Colon (tissue), 2 donors: Measurements from ENCODE around the gene IER3.

Source experiments
- FAIRE-seq: peaks from 2 replicates; lab custom pipeline; 2012; peaks lifted over from hg19 to GRCh38; lab: Jason Lieb, UNC
- donor health status: control.
- donor health status: control.

The IER3 gene

DNA sequence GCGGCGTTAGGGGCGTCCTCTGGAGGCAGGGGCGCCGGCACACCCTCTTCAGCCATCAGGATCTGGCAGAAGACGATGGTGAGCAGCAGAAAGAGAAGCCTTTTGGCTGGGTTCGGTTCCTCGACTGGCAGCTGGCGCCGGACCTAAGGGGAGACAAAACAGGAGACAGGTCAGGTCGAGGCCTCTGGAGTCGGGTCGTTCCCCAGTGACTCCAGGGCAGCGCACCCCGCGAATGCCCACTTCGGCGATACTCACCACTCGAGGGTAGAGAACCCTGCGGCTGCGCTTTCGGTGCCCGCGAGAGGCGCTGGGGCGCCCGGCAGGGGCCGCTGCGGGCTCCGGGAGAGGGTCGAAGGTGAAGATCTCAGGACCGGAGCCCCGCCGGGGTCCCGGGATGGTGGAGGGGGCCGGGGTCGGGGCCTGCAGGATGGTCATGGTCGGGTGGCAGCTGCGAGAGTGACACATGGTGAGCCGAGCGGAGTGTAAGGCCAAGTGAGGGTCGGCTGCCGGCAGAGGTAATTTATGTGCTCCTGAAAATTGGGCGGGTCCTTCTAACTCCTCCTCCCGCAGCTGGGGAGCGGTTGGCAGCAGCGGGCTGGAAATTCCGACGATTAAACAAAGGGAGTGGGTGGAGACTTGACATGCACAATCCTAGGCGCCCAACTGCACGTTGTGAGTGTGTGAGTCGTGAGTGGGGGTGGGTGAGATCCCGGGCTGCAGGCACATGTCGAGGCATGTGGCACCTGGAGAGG lies at the start of gene IER3:
IER3 (minus strand) TSS at position 494 of the 752 bp plus-strand sequence; CDS start at position 465, 29 bp downstream.
- no peak for FAIRE-seq

DNA sequence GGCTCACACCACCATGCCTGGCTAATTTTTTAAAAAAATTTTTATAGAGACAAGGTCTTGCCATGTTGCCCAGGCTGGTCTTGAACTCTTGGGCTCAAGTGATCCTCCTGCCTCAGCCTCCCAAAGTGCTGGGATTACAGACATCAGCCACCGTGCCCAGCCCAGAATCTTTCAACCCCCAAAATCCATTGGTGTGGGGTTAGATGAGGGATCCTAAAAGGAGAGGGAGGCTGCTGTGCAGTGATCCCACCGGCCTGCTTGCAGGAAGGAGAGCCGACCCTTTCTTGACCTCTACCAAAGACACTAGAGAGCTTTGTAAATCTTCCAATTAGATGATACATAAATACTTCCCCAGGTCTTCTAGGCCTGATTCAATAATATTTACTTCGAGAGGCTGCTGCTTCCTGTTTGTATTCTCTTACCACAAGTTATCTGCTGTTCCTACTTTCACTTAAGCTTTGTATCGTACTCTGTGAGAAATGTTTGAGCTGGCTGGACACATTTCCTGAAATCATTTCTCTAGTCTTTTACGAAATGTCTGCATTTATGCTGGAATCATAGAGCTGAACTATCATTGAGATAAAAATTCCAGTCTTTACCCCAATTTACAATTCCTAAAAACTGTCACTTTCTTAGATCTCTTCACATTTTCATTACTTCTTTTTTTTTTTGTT lies 49.3 kb upstream of the IER3 start:
- no peak for FAIRE-seq

DNA sequence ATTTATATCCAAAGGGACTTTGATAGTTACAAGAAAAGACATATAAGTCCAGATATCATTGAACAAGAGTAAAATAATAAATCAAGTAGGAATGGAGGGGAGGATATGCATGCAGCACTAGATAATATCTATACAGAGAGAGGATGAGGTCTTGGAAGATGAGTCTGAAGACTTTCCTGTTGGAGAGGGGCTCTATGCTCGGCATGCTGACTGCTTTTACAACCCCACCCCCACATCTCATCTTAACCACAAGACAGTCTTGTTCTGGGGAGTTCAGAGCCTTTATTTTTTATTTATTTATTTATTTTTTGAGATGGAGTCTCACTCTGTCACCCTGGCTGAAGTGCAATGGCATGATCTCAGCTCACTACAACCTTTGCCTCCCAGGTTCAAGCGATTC lies 48.4 kb upstream of the IER3 start:
- no peak for FAIRE-seq

GRCh38 chr6:30790724-30791383 lies 46.5 kb upstream of the IER3 start:
- FAIRE-seq: no peak

DNA sequence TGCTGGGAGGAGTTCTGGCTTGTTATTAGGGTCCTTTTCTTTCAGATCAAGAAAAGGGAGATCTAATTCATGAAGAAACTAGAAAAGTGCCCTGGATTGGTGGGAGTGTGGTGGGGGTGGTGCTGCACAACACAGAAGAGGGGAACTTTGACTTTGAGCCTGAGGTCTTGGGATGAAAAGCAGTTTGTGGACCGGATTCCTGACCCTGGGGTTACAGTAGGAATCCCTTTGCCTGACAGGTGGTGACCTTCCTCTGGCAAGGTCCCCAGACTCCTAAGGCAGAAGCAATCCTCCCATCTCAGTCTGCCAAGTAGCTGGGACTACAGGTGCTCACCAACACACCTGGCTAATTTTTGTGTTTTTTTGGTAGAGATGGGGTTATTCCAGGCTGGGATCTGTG lies 45.3 kb upstream of the IER3 start:
- FAIRE-seq: no peak

DNA sequence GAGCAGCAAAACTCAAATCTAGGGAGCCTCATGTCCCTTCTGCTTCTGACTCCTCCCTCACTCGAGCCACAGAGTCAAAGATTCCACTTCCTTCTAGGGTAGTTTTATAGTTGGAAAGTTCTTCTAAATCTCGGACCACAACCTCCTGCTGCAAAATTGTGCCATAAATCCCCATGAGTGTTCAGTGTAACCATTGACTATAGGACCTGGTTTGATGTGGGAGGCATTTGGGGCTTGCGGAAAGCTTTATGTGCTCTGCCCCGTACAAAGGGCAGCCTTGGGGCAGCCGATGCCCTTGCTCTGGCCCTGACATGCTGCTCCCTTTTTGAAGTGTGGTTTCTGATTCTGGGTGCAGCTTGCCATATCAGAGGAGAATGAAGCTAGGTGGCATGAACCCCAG lies 43.6 kb upstream of the IER3 start:
- FAIRE-seq: no peak

GRCh38 chr6:30782425-30783014 lies 38.2 kb upstream of the IER3 start:
- FAIRE-seq: no peak

DNA sequence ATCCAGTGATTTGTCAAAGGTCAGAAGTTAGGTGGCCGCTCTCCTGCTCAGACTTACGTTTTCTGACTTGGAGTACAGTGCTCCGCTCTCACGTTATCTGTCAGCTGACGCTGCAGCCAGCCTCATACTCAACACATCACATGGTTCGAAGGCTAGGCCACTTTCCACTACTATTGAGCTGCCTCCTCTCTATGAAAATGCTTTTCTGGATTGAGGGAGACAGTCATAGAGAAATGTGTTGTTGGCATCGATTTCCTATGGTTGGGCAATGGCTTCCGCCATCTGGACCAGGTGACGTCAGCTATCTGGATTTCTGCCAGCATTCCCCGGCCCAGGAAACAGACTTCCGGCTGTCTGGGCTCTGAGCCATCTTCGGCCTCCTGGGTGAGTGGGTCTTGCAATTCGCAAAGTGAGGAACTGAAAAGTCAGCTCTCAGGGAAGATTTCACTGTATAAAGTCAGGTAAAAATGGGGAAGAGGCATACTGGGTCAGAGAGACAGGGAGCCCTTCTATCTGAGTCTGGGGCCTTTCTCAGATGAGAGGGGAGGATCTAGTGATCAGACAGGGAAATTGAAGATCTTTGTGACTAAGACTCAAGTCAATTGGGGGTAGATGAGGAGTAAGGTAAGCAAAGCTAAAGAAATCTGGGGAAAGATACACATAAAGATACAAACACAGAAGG lies 37.5 kb upstream of the IER3 start:
- FAIRE-seq: no peak

DNA sequence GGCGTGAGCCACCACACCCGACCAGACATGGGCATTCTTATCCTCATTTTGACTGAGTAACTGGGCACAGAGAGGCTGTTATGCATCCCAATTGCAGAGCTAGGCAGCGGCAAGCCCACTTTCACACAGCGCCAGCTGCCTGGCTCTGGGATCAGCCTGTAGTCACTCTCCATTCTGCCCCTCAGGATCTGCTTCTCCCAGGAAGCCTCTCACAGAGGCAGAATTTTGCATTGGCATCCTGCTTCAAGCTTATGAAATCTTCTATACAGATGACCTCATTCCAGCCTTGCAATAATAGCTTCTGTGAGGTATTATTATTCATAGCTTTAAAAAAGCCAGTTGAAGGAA lies 37.0 kb upstream of the IER3 start:
- FAIRE-seq: no peak

DNA sequence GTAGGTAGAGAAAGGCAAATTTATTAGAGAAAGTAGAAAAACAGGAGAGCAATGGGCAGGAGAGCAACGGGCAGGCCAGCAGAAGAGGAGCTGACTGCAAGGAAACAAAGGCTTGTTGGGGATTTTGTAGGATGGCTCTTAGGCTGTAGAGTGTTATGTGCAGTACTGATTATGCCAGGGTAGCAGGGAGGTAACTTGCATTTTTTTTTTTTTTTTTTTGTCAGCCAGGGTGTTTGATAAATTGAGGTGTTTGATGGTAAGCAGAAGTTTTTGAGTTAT lies 36.2 kb upstream of the IER3 start:
- FAIRE-seq: no peak

DNA sequence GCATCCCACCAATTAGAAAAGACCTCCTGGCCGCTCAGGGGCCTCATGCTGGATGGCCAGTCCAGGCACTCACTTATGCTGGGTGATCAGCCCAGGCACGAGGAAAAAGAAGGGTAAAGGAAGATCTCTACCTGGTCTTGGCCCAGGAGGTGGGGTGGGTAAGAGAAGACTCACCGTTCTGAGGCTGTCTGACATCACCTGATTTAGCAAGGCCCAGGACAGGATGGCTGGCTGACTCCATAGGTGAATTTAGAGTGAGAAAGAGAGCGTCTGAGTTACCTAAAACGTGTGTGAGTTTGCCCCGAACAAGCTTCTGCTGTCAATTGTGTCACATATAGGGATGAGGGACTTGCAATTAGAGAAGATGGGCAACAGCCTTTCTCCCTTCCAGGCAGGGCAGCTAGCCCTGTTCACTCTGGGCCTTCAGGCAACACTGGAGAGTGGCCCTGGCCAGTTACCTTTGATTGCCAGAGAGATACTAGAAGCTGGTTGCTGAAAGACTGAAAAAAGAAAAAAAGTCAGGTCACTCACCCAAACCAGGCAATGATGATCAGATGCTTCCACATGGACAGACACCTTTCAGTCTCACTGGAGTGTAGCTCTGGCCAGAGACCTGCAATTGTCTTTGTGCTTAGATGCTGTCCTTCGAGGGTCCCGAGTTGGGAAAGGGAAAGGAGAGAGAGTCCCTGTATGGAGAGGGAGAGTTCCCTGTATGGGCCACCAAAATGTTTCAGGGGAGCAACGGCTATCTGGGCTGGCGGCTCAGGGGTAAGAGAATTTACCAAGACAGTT lies 35.7 kb upstream of the IER3 start:
- FAIRE-seq: no peak

- no peak for FAIRE-seq
These were observed 33.8 kb upstream of the IER3 start for GRCh38 chr6:30778001-30778635.

DNA sequence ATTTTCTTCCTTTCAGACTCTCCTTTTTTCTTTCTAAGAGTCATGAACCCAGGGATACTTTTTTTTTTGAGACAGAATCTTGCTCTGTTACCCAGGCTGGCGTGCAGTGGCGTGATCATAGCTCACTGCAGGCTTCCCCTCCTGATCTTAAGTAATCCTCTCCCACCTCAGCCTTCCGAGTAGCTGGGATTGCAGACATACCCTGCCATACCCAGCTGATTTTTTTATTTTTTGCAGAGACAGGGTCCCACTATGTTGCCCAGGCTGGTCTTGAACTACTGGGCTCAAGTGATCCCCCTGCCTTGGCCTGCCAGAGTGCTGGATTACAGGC lies 32.8 kb upstream of the IER3 start:
- FAIRE-seq: no peak

DNA sequence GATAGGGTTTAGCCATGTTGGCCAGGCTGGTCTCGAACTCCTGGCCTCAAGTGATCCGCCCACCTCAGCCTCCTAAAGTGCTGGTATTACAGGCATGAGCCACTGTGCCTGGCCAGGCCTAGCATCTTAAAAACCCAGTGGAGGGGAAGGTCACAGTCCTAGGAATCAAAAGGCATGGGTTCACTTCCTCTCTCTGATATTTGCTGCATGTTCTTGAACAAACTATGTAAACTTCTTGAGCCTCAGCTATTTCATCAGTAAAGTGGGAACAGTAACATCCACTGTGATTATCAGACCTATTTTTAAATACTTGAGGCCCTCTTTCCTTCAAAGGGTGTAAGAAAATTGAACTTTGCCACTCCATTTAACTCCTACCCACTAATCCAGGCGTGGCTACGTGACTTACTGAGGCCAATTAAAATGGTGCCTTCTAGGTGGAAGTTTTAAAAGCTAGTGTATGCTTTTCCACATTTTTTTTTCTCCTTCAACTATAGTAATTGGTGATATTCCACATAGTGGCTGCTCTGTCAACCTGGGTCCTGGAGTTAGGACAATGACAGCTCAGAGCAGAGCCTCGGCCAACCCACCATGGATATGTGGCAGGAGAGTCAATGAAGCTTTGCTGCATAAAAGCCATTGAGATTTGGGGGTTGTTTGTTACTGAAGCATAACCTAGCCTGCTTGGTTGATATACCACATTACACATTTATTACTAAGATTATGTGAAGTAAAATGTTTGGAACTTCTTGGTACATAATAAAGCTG lies 32.2 kb upstream of the IER3 start:
- FAIRE-seq: no peak

DNA sequence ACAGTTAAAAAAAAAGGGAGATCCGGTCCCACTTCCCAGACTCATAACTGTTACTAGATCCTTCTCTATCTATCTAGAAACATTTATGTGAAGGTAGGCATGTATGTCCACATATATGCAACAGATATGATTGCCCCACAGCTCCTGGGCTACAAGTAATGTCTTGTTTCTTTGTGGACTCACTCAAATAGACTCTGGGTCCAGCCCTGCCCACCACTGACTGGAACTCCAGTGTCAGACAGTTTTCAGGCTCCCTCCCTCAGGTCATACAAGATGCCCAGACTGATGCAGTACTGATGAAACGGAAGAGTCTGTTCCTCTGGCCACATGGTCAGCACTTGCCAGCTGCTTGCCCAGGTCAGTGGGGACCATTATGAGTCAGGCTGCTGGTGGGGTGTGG lies 30.8 kb upstream of the IER3 start:
- FAIRE-seq: no peak

- no peak for FAIRE-seq
These were observed 30.4 kb upstream of the IER3 start for GRCh38 chr6:30774701-30775100.

DNA sequence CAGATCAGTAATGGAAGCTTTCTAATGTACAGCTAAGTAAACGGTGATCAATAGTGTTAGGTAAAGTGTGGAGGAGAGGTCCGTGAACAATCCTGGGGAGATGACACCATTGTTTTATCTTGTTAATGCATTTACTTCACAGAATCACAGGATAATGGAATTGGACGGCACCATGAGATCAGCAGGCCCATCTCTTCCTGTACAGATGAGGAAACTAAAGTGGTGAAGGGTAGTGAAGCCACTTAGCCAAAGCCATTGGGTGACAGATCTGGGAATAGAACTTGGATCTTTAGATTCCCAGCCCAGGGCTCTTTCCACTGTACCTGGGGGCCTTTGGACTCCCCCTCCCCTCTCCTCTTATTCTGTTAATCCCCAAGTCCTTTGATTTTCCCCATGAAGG lies 26.2 kb upstream of the IER3 start:
- no peak for FAIRE-seq

GRCh38 chr6:30769853-30770524 lies 25.6 kb upstream of the IER3 start:
- FAIRE-seq: no peak

DNA sequence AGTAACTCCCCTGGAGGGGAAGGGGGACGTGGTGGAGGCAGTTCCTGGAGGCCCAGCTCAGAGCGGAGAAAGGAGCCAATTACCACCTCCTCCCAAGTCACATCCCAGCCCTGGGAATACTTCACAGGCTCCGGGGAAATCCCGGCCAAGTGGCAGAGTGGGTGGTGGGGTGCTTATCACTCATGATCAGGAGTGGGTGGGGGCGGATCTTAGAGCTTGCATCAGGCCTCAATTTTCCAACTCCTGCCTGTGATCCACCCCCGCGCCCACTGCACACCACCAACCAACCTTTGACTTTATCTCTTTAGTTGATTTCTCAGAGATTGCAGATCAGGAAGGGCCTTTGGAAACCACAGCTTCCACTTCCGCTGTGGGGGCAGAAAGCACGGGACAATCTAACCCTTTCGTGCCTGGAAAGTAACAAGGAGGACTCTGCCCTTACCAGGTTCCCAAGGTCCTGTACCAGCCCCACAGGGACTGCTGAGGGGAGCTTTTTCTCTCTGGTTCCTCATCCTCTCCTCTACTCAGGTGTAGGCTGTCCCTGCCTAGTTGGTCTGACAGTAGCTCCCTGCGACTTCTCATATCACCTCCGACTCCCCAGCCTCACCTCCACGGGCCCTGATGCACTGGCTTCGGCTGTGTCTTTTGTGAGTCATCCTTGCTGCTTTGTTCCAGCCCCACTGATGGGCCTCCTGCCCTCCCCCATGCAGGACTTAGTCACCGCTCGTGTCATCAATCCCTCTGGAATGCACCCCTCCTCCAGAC lies 24.9 kb upstream of the IER3 start:
- FAIRE-seq: no peak
